Measurements from ENCODE around the gene CCNB1. TPM values are rescaled to one million over a fixed set of nuclear protein-coding genes. Genes with fewer than 3 reads are reported as not detected.

CCNB1 gene
- total RNA-seq, 1 experiment from 2014 or later, result 120 TPM

DNA sequence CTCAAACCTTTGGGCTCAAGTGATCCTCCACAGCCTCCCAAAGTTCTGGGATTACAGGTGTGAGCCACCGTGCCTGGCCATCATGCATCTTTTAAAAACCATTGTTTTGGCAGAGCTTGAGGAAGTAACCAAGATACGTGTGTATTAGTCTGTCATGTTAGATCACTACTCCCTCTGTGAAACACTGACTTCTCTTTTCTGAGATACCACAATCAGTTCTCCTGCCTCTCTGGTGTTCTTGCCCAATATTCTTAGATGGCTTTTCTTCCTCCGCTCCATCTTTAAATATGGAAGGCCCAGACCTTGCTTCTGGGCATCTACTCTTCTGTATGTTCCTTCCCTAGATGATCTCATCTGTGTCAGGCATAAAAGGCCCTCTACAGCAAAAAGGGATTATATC is 14.2 kb upstream of the CCNB1 start:
- TF ChIP-seq CTCF (IDR thresholded peaks at IDR 0.05; ENCODE audit: unreplicated experiment), result no peak
- no peak overlapping the region for H3K4me3 Mint-ChIP-seq (ENCODE audit: unreplicated experiment)
- no peak overlapping the region for H3K27ac Mint-ChIP-seq (ENCODE audit: low read depth, unreplicated experiment)
- BruUV-seq (replicated peaks), result no TSS peak
- POLR2A ChIA-PET, result no interaction called here
- intact Hi-C loops (cut with micrococcal nuclease), result no loop called here
- no peaks in the 10 kb centered on the region for H3K9me3 Mint-ChIP-seq (ENCODE audit: unreplicated experiment)
- H3K4me1 Mint-ChIP-seq (ENCODE audit: insufficient read depth, unreplicated experiment), result peaks cover 5% of the 10 kb centered on the region
- H3K36me3 Mint-ChIP-seq (ENCODE audit: insufficient read depth, unreplicated experiment), result no peaks in the 10 kb centered on the region
- DNase-seq (ENCODE audit: unreplicated experiment), result no peak
- CTCF ChIA-PET, result interaction anchor here (0.6 to 1.3 kb wide), 3 partner anchors 9 to 58 kb away, joined by 3 to 5 read pairs (median 4); no protein-coding TSS in a partner anchor
- H3K27me3 Mint-ChIP-seq (ENCODE audit: insufficient read depth, unreplicated experiment), result no peaks in the 10 kb centered on the region

GRCh38 chr5:69156456-69156855 is 10.5 kb upstream of the CCNB1 start:
- no peak overlapping the region for H3K27ac Mint-ChIP-seq (ENCODE audit: low read depth, unreplicated experiment)
- no peaks in the 10 kb centered on the region for H3K9me3 Mint-ChIP-seq (ENCODE audit: unreplicated experiment)
- H3K36me3 Mint-ChIP-seq (ENCODE audit: insufficient read depth, unreplicated experiment), result no peaks in the 10 kb centered on the region
- intact Hi-C loops (cut with micrococcal nuclease), result no loop called here
- BruUV-seq (replicated peaks), result no TSS peak
- POLR2A ChIA-PET, result interaction anchor here (1.2 kb wide), 1 partner anchor 11 kb away, joined by 3 read pairs; the partner anchor contains the start of gene CCNB1
- DNase-seq (ENCODE audit: unreplicated experiment), result no peak
- CTCF ChIA-PET, result no interaction called here
- H3K4me3 Mint-ChIP-seq (ENCODE audit: unreplicated experiment), result no peak overlapping the region
- no peaks in the 10 kb centered on the region for H3K27me3 Mint-ChIP-seq (ENCODE audit: insufficient read depth, unreplicated experiment)
- TF ChIP-seq CTCF (IDR thresholded peaks at IDR 0.05; ENCODE audit: unreplicated experiment), result no peak
- H3K4me1 Mint-ChIP-seq (ENCODE audit: insufficient read depth, unreplicated experiment), result no peaks in the 10 kb centered on the region

DNA sequence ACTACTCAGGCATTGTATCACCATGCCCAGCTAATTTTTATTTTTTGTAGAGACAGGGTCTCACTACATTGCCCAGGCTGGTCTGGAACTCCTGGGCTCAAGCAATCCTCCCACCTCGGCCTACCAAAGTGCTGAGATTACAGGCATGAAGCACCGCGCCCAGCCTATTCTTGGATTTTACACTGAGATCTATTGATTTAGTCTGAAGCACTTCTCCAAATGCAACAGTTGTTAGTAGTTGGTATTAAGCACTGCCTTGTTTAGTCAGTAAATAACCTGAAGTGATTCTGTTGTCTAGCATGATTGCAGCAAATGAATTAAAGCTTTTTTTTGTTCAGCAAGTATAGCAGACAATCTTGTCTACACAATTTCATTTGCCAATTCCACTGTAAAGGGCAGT is 8.9 kb upstream of the CCNB1 start:
- ChIA-PET CTCF (interaction anchor here (0.6 to 1.0 kb wide), 2 partner anchors 8 to 115 kb away, joined by 3 read pairs; no protein-coding TSS in a partner anchor), POLR2A (interaction anchor here (0.8 kb wide), 1 partner anchor 295 kb away, joined by 4 read pairs; no protein-coding TSS in a partner anchor)
- Mint-ChIP-seq H3K27me3 (ENCODE audit: insufficient read depth, unreplicated experiment) (no peaks in the 10 kb centered on the region), H3K9me3 (ENCODE audit: unreplicated experiment) (no peaks in the 10 kb centered on the region), H3K36me3 (ENCODE audit: insufficient read depth, unreplicated experiment) (no peaks in the 10 kb centered on the region), H3K27ac (ENCODE audit: low read depth, unreplicated experiment) (no peak overlapping the region), H3K4me3 (ENCODE audit: unreplicated experiment) (no peak overlapping the region), H3K4me1 (ENCODE audit: insufficient read depth, unreplicated experiment) (no peaks in the 10 kb centered on the region)
- no peak for DNase-seq (ENCODE audit: unreplicated experiment)
- TF ChIP-seq CTCF (IDR thresholded peaks at IDR 0.05; ENCODE audit: unreplicated experiment), result no peak
- BruUV-seq (replicated peaks), result no TSS peak
- intact Hi-C loops (cut with micrococcal nuclease), result no loop called here

DNA sequence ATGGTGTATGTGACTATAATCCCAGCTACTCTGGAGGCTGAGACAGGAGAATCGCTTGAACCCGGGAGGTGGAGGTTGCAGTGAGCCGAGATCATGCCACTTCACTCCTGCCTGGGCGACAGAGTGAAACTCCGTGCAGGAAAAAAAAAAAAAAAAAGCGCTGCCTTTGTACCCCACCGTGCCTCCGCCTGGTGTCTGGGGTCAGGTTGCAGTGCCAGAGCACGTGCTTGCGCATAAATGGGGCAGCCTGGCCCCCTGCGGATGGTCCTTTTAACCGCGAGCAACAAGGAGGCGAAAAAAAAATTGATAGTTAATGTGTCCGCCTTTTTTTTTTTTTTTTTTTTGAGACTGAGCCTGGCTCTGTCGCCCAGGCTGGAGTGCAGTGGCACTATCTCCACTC is 6.3 kb upstream of the CCNB1 start:
- H3K27ac Mint-ChIP-seq (ENCODE audit: low read depth, unreplicated experiment), result no peak overlapping the region
- ChIA-PET POLR2A (interaction anchor here (0.6 kb wide), 1 partner anchor 14 kb away, joined by 3 read pairs; no protein-coding TSS in a partner anchor), CTCF (interaction anchor here (0.7 kb wide), 1 partner anchor 11 kb away, joined by 3 read pairs; no protein-coding TSS in a partner anchor)
- no TSS peak for BruUV-seq (replicated peaks)
- TF ChIP-seq CTCF (IDR thresholded peaks at IDR 0.05; ENCODE audit: unreplicated experiment), result no peak
- no peaks in the 10 kb centered on the region for H3K27me3 Mint-ChIP-seq (ENCODE audit: insufficient read depth, unreplicated experiment)
- no peak overlapping the region for H3K4me3 Mint-ChIP-seq (ENCODE audit: unreplicated experiment)
- H3K4me1 Mint-ChIP-seq (ENCODE audit: insufficient read depth, unreplicated experiment), result peaks cover under 1% of the 10 kb centered on the region
- DNase-seq (ENCODE audit: unreplicated experiment), result no peak
- intact Hi-C loops (cut with micrococcal nuclease), result loop anchor here (10.0 kb wide), 1 partner anchor 74 kb away; the partner anchor contains the start of gene CDK7
- H3K9me3 Mint-ChIP-seq (ENCODE audit: unreplicated experiment), result no peaks in the 10 kb centered on the region
- no peaks in the 10 kb centered on the region for H3K36me3 Mint-ChIP-seq (ENCODE audit: insufficient read depth, unreplicated experiment)

All from MCF 10A (cell line).